CD14-positive monocyte (primary cell): ENCODE data around the gene AXL. TPM values are rescaled to one million over a fixed set of nuclear protein-coding genes. Genes with fewer than 3 reads are reported as not detected.
A peak's percentile ranks its signal among the peaks of the same experiment; 100 is the strongest.

Source experiments
- DNase-seq, 3 donors: peaks; one replicate each; pipeline ENCODE4 v3.0.0-alpha.2; 2011 to 2022
- H2AFZ ChIP-seq: 2 replicates; pipeline ENCODE4 v1.6.0; 2012; ENCODE audit warnings: mild to moderate bottlenecking, low read depth, low read length, inconsistent platforms; ENCODE audit not compliant: insufficient read depth, poor library complexity, severe bottlenecking
- H3K27ac ChIP-seq, 2 donors: 1 replicate in 1 of 2; 2 replicates in 1 of 2; pipeline ENCODE4 v1.5.1; 2012 to 2013; ENCODE audit warnings: low read length in 2 of 2, control low read depth in 1 of 2, inconsistent platforms in 1 of 2, low read depth in 1 of 2, mild to moderate bottlenecking in 1 of 2
- H3K27me3 ChIP-seq, 2 donors: one replicate each; pipeline versions ENCODE4 v1.6.0 to v1.6.1; 2011 to 2013; ENCODE audit warnings: low read length in 2 of 2; ENCODE audit not compliant: control insufficient read depth in 2 of 2, insufficient read depth in 2 of 2
- H3K36me3 ChIP-seq, 2 donors: replicated peaks in 1 of 2; 1 replicate in 1 of 2; 2 replicates in 1 of 2; pipeline versions ENCODE4 v1.5.1 to v1.6.1; 2012 to 2013; ENCODE audit warnings: low read length in 2 of 2, control low read depth in 1 of 2, inconsistent platforms in 1 of 2, mild to moderate bottlenecking in 1 of 2; ENCODE audit not compliant: insufficient read depth in 2 of 2, control insufficient read depth in 1 of 2
- H3K4me1 ChIP-seq, 2 donors: 1 replicate in 1 of 2; 2 replicates in 1 of 2; pipeline versions ENCODE4 v1.5.1 to v1.6.1; 2012 to 2013; ENCODE audit warnings: low read length in 2 of 2, control low read depth in 1 of 2, inconsistent platforms in 1 of 2, mild to moderate bottlenecking in 1 of 2, moderate library complexity in 1 of 2; ENCODE audit not compliant: insufficient read depth in 2 of 2, control insufficient read depth in 1 of 2
- H3K4me2 ChIP-seq: replicated peaks from 2 replicates; pipeline ENCODE3; 2012; ENCODE audit warnings: low read length, moderate library complexity, mild to moderate bottlenecking; ENCODE audit not compliant: poor library complexity, severe bottlenecking; ENCODE audit errors: extremely low read depth
- H3K4me3 ChIP-seq, 3 experiments: fragments of 200-600 bp in 1 of 3; sonication (generic) in 1 of 3; replicated peaks in 1 of 3; 1 replicate in 2 of 3; 2 replicates in 1 of 3; pipeline ENCODE4 v1.5.1; 2011 to 2013; ENCODE audit warnings: low read length in 3 of 3, mild to moderate bottlenecking in 3 of 3, control low read depth in 2 of 3, low read depth in 2 of 3, inconsistent platforms in 1 of 3, moderate library complexity in 1 of 3
- H3K79me2 ChIP-seq: 2 replicates; pipeline ENCODE4 v1.6.0; 2012; ENCODE audit warnings: mild to moderate bottlenecking, control low read depth, inconsistent platforms, low read length, moderate library complexity; ENCODE audit not compliant: insufficient read depth
- H3K9ac ChIP-seq: 2 replicates; pipeline ENCODE4 v1.6.0; 2017; ENCODE audit warnings: low read length, mild to moderate bottlenecking; ENCODE audit not compliant: insufficient read depth, poor library complexity, severe bottlenecking
- H3K9me3 ChIP-seq, 2 donors: replicated peaks in 1 of 2; 1 replicate in 1 of 2; 2 replicates in 1 of 2; pipeline versions ENCODE4 v1.5.1 to v1.6.1; 2012 to 2013; ENCODE audit warnings: low read length in 2 of 2, control low read depth in 1 of 2; ENCODE audit not compliant: control insufficient read depth in 1 of 2, insufficient read depth in 1 of 2
- H4K20me1 ChIP-seq: 2 replicates; pipeline ENCODE4 v1.6.0; 2012; ENCODE audit warnings: mild to moderate bottlenecking, low read length, control low read depth, moderate library complexity; ENCODE audit not compliant: insufficient read depth
- H3K27ac Mint-ChIP-seq, 7 donors: one replicate each; pipeline ENCODE4 v1.8.0; 2020; ENCODE audit warnings: mild to moderate bottlenecking in 7 of 7, mixed read lengths in 7 of 7, moderate library complexity in 6 of 7, inconsistent platforms in 2 of 7
- H3K27me3 Mint-ChIP-seq, 3 donors: one replicate each; pipeline ENCODE4 v1.8.0; 2021 to 2022; ENCODE audit warnings: low read depth in 3 of 3, mild to moderate bottlenecking in 3 of 3, mixed read lengths in 3 of 3, moderate library complexity in 3 of 3, inconsistent platforms in 1 of 3
- H3K36me3 Mint-ChIP-seq, 2 donors: one replicate each; pipeline ENCODE4 v1.8.0; 2020; ENCODE audit warnings: mixed read lengths in 2 of 2, inconsistent platforms in 1 of 2, mild to moderate bottlenecking in 1 of 2
- H3K4me1 Mint-ChIP-seq: one replicate; pipeline ENCODE4 v1.8.0; 2020; ENCODE audit warnings: mild to moderate bottlenecking, mixed read lengths
- H3K4me3 Mint-ChIP-seq, 2 donors: one replicate each; pipeline ENCODE4 v1.8.0; 2020; ENCODE audit warnings: mild to moderate bottlenecking in 2 of 2, mixed read lengths in 2 of 2, moderate library complexity in 1 of 2
- H3K9me3 Mint-ChIP-seq, 7 donors: one replicate each; pipeline ENCODE4 v1.8.0; 2020 to 2022; ENCODE audit warnings: mixed read lengths in 7 of 7, mild to moderate bottlenecking in 6 of 7, moderate library complexity in 6 of 7, inconsistent platforms in 2 of 7
- WGBS: methylation state at CpG from one replicate; pipeline ENCODE4 v1.1.5; 2013; ENCODE audit warnings: missing lambda C conversion rate; ENCODE audit not compliant: insufficient coverage; 5-methylcytosine and 5-hydroxymethylcytosine counted together
- intact Hi-C, 2 donors: fragments of 100-400 bp; cut with micrococcal nuclease; formaldehyde crosslinking; loops; one replicate each; pipeline versions ENCODE4 v1.15.0 to v1.15.1; 2023
- polyA plus RNA-seq, 3 donors: library from polyadenylated mRNA; depleted of rRNA in 1 of 3; unstranded in 2 of 3; stranded (reverse) in 1 of 3; fragments of 300-500 nt in 2 of 3; fragments of >200 nt in 1 of 3; fragmentation: Illumina TruSeq in 2 of 3; gene quantifications; 1 replicate in 2 of 3; 2 replicates in 1 of 3; pipeline ENCODE4 v1.2.3, GENCODE V29; 2012 to 2021
- TF ChIP-seq, protein P1 (sequence below): fragments of 200-600 bp; IDR thresholded peaks from one replicate; pipeline ENCODE4 v1.8.0; 2022; ENCODE audit warnings: antibody characterized with exemption, mild to moderate bottlenecking

AXL gene
- polyA plus RNA-seq, 3 donors = 0.05 to 0.07 TPM; not detected in 1

DNA sequence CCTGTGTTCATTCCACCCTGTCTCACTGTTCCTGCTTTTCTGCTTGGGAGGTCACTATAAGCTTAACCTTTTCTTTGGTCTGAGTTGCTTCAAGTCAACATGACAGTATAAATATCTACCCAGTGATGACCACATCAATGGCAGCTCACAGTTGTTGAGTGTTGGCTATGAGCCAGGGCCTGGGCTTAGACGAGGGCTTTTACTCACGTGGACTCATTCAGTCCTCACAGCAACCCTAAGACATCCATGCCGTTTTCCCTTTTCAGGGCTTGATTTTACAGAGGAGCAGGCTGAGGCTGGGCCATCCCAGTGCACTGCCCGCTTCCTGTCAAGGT lies 80.7 kb downstream of the AXL start:
- Mint-ChIP-seq H3K27me3 (no peaks in the 10 kb centered on the region), H3K27ac (peak overlapping the region; percentile 37 to 89 (median 74)), H3K4me3 (no peak overlapping the region), H3K36me3 (peaks cover 88 to 99% of the 10 kb centered on the region in 2 donors), H3K9me3 (no peaks in the 10 kb centered on the region), H3K4me1 (peaks cover 41% of the 10 kb centered on the region)
- H3K4me3 ChIP-seq = no peak overlapping the region
- peaks cover 63% of the 10 kb centered on the region for H3K79me2 ChIP-seq
- H3K27ac ChIP-seq = peak overlapping the region in 1 of 2 donors; percentile 77
- H3K36me3 ChIP-seq = peaks cover 95 to 98% of the 10 kb centered on the region in 2 donors
- 52% methylated on average over 4 of the region's 4 CpGs for WGBS
- no peak overlapping the region for H3K9ac ChIP-seq
- no peak overlapping the region for H2AFZ ChIP-seq
- no peak overlapping the region for H3K4me2 ChIP-seq
- no peak for DNase-seq
- intact Hi-C loops = loop anchor here in 1 of 2 donors (10.0 kb wide), 1 partner anchor 165 kb away; no protein-coding TSS in a partner anchor
- no peaks in the 10 kb centered on the region for H3K9me3 ChIP-seq
- peaks cover 94% of the 10 kb centered on the region for H4K20me1 ChIP-seq
- TF ChIP-seq, protein P1, sequence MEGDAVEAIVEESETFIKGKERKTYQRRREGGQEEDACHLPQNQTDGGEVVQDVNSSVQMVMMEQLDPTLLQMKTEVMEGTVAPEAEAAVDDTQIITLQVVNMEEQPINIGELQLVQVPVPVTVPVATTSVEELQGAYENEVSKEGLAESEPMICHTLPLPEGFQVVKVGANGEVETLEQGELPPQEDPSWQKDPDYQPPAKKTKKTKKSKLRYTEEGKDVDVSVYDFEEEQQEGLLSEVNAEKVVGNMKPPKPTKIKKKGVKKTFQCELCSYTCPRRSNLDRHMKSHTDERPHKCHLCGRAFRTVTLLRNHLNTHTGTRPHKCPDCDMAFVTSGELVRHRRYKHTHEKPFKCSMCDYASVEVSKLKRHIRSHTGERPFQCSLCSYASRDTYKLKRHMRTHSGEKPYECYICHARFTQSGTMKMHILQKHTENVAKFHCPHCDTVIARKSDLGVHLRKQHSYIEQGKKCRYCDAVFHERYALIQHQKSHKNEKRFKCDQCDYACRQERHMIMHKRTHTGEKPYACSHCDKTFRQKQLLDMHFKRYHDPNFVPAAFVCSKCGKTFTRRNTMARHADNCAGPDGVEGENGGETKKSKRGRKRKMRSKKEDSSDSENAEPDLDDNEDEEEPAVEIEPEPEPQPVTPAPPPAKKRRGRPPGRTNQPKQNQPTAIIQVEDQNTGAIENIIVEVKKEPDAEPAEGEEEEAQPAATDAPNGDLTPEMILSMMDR = no peak
- H3K27me3 ChIP-seq = no peaks in the 10 kb centered on the region
- H3K4me1 ChIP-seq = peaks cover 12 to 24% of the 10 kb centered on the region in 2 donors

DNA sequence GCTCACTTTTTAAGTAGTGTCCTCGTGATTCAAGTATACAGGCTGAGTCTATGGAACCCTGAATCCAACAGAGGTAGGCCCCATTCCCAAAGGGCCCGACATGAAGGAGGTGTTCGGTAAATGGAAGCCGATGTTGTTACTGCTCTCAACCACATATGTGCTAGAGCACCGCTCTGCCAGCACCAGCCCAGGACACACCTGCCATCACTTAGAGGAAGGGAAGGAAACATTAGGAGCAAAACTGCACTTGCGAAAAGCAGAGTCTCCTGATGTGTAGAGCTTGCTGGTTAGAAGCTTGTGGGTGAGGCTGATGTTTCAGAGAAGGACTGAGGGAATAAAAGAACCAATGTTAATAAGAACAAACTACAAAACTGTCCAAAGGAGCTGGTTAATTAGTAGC lies 81.5 kb downstream of the AXL start:
- Mint-ChIP-seq H3K4me3 (no peak overlapping the region), H3K27ac (peak overlapping the region in 4 of 7 donors; percentile 64 to 81 (median 78)), H3K27me3 (no peaks in the 10 kb centered on the region), H3K4me1 (peaks cover 44% of the 10 kb centered on the region), H3K36me3 (peaks cover 88 to 99% of the 10 kb centered on the region in 2 donors), H3K9me3 (no peaks in the 10 kb centered on the region)
- Histone ChIP-seq H3K27ac (peak overlapping the region in 1 of 2 donors; percentile 44), H3K9me3 (no peaks in the 10 kb centered on the region), H4K20me1 (peaks cover 92% of the 10 kb centered on the region), H3K36me3 (peaks cover 95 to 98% of the 10 kb centered on the region in 2 donors), H3K79me2 (peaks cover 68% of the 10 kb centered on the region), H3K9ac (no peak overlapping the region), H3K4me2 (no peak overlapping the region), H3K27me3 (no peaks in the 10 kb centered on the region), H2AFZ (no peak overlapping the region), H3K4me1 (peaks cover 12 to 27% of the 10 kb centered on the region in 2 donors), H3K4me3 (no peak overlapping the region)
- 80% methylated on average over 1 of the region's 6 CpGs for WGBS
- intact Hi-C loops = loop anchor here in 1 of 2 donors (10.0 kb wide), 1 partner anchor 166 kb away; no protein-coding TSS in a partner anchor
- no peak for DNase-seq
- TF ChIP-seq, protein P1 = no peak
